MM.1S (cell line): ENCODE data around the gene PRDM7.

Source experiments
- CTCF ChIP-seq: fragments of 300-600 bp; sonication (generic); IDR thresholded peaks from 2 replicates; pipeline ENCODE4 v1.5.1; 2016; ENCODE audit warnings: antibody characterized with exemption, low read length, mixed read lengths
- EZH2 ChIP-seq: fragments of 300-600 bp; sonication (generic); optimal IDR thresholded peaks from 2 replicates; pipeline ENCODE3; 2017; ENCODE audit warnings: low read depth, mild to moderate bottlenecking, antibody characterized with exemption, low read length, mixed read lengths

GRCh38 chr16:90048737-90049330, 28.3 kb downstream of the PRDM7 start:
- TF ChIP-seq CTCF, result no peak
- TF ChIP-seq EZH2, result no peak
